Measurements from ENCODE around the gene IL17REL. TPM values are rescaled to one million over a fixed set of nuclear protein-coding genes. Genes with fewer than 3 reads are reported as not detected.

The IL17REL gene
- total RNA-seq, 1 donor from 2014 or later = not detected

- no peak for TF ChIP-seq CTCF (conservative IDR thresholded peaks at IDR 0.05; ENCODE audit: low read depth, low read length)
- no peak overlapping the region for H3K4me3 ChIP-seq (ENCODE audit: low read depth, low read length)
- DNase-seq (ENCODE audit: low read depth) = no peak
Measured at GRCh38 chr22:50045211-50046018, 32.9 kb upstream of the IL17REL start.

- no peak overlapping the region for H3K4me3 ChIP-seq (ENCODE audit: low read depth, low read length)
- no peak for DNase-seq (ENCODE audit: low read depth)
- TF ChIP-seq CTCF (conservative IDR thresholded peaks at IDR 0.05; ENCODE audit: low read depth, low read length) = no peak
Measured at GRCh38 chr22:50044485-50045118, 32.0 kb upstream of the IL17REL start.

GRCh38 chr22:50041361-50042065, 28.9 kb upstream of the IL17REL start:
- no peak for DNase-seq (ENCODE audit: low read depth)
- TF ChIP-seq CTCF (conservative IDR thresholded peaks at IDR 0.05; ENCODE audit: low read depth, low read length) = no peak
- no peak overlapping the region for H3K4me3 ChIP-seq (ENCODE audit: low read depth, low read length)

GRCh38 chr22:50040717-50041116, 28.2 kb upstream of the IL17REL start:
- DNase-seq (ENCODE audit: low read depth) = no peak
- H3K4me3 ChIP-seq (ENCODE audit: low read depth, low read length) = no peak overlapping the region
- no peak for TF ChIP-seq CTCF (conservative IDR thresholded peaks at IDR 0.05; ENCODE audit: low read depth, low read length)

- no peak for TF ChIP-seq CTCF (conservative IDR thresholded peaks at IDR 0.05; ENCODE audit: low read depth, low read length)
- no peak for DNase-seq (ENCODE audit: low read depth)
- no peak overlapping the region for H3K4me3 ChIP-seq (ENCODE audit: low read depth, low read length)
Measured at GRCh38 chr22:50039669-50040443, 27.3 kb upstream of the IL17REL start.

GRCh38 chr22:50035976-50036724, 23.6 kb upstream of the IL17REL start:
- no peak for DNase-seq (ENCODE audit: low read depth)
- H3K4me3 ChIP-seq (ENCODE audit: low read depth, low read length) = no peak overlapping the region
- TF ChIP-seq CTCF (conservative IDR thresholded peaks at IDR 0.05; ENCODE audit: low read depth, low read length) = no peak
